ENCODE measurements around the gene IMP4. TPM values are rescaled to one million over a fixed set of nuclear protein-coding genes. Genes with fewer than 3 reads are reported as not detected.

IMP4 gene
- total RNA-seq, 1 experiment from 2014 or later, result 294 TPM

- DNase-seq (ENCODE audit: low read depth), result no peak
These were observed 15.2 kb downstream of the IMP4 start for GRCh38 chr2:130357864-130358263.

- no peak for DNase-seq (ENCODE audit: low read depth)
These were observed 16.0 kb downstream of the IMP4 start for GRCh38 chr2:130358420-130359350.

- DNase-seq (ENCODE audit: low read depth), result no peak
These were observed 16.8 kb downstream of the IMP4 start for GRCh38 chr2:130359466-130359865.

- no peak for DNase-seq (ENCODE audit: low read depth)
These were observed 20.8 kb downstream of the IMP4 start for GRCh38 chr2:130363479-130363878.

GRCh38 chr2:130365075-130365474 lies 22.4 kb downstream of the IMP4 start:
- DNase-seq (ENCODE audit: low read depth), result no peak

GRCh38 chr2:130365963-130366362 lies 23.3 kb downstream of the IMP4 start:
- no peak for DNase-seq (ENCODE audit: low read depth)

- DNase-seq (ENCODE audit: low read depth), result no peak
These were observed 24.0 kb downstream of the IMP4 start for GRCh38 chr2:130366720-130367119.

GRCh38 chr2:130368786-130369185 lies 26.1 kb downstream of the IMP4 start:
- DNase-seq (ENCODE audit: low read depth), result no peak

- DNase-seq (ENCODE audit: low read depth), result no peak
These were observed 26.7 kb downstream of the IMP4 start for GRCh38 chr2:130369311-130369964.

GRCh38 chr2:130369965-130370341 lies 27.3 kb downstream of the IMP4 start:
- no peak for DNase-seq (ENCODE audit: low read depth)

GRCh38 chr2:130370490-130370889 lies 27.8 kb downstream of the IMP4 start:
- no peak for DNase-seq (ENCODE audit: low read depth)

- no peak for DNase-seq (ENCODE audit: low read depth)
These were observed 29.0 kb downstream of the IMP4 start for GRCh38 chr2:130371723-130372054.

- DNase-seq (ENCODE audit: low read depth), result peak; percentile 91
These were observed 29.5 kb downstream of the IMP4 start for GRCh38 chr2:130372055-130372832.

GRCh38 chr2:130372833-130373807 lies 30.4 kb downstream of the IMP4 start:
- no peak for DNase-seq (ENCODE audit: low read depth)

- DNase-seq (ENCODE audit: low read depth), result no peak
These were observed 31.2 kb downstream of the IMP4 start for GRCh38 chr2:130373808-130374365.

- DNase-seq (ENCODE audit: low read depth), result no peak
These were observed 32.0 kb downstream of the IMP4 start for GRCh38 chr2:130374587-130375290.

GRCh38 chr2:130375291-130376266 lies 32.9 kb downstream of the IMP4 start:
- no peak for DNase-seq (ENCODE audit: low read depth)

- DNase-seq (ENCODE audit: low read depth), result no peak
These were observed 34.0 kb downstream of the IMP4 start for GRCh38 chr2:130376433-130377293.

Measured in Daoy (cell line).